HG03280 (cell line): Measurements from ENCODE around the gene PGAP1.
A peak's percentile ranks its signal among the peaks of the same experiment; 100 is the strongest.
"Not testable (repeated sequence)": the region's sequence is repeated elsewhere in the genome, so short reads cannot be mapped to it uniquely, and the experiment has no call there.

Experiments
- ATAC-seq: cut with Tn5 transposase; IDR thresholded peaks from one replicate; pipeline ENCODE4 v1.9.1; 2021; ENCODE audit warnings: mild to moderate bottlenecking, moderate library complexity; ENCODE audit not compliant: unreplicated experiment

Gene PGAP1

GRCh38 chr2:196951973-196952372, 25.5 kb upstream of the PGAP1 start:
- ATAC-seq = no peak

GRCh38 chr2:196949116-196949515, 22.6 kb upstream of the PGAP1 start:
- no peak for ATAC-seq

- peak; percentile 97 for ATAC-seq
Observed at GRCh38 chr2:196944570-196944969, 18.1 kb upstream of the PGAP1 start.

GRCh38 chr2:196941398-196942078, 15.0 kb upstream of the PGAP1 start:
- ATAC-seq = no peak

GRCh38 chr2:196939371-196939770, 12.9 kb upstream of the PGAP1 start:
- ATAC-seq = no peak

GRCh38 chr2:196935432-196935831, 8.9 kb upstream of the PGAP1 start:
- no peak for ATAC-seq

- no peak for ATAC-seq
Observed at GRCh38 chr2:196934672-196935071, 8.2 kb upstream of the PGAP1 start.

GRCh38 chr2:196931555-196931954, 5.0 kb upstream of the PGAP1 start:
- ATAC-seq = no peak

GRCh38 chr2:196927376-196928225, 1.1 kb upstream of the PGAP1 start:
- peak; percentile 4 for ATAC-seq

- ATAC-seq = peak; percentile 33
Observed at GRCh38 chr2:196925768-196926561, 542 bp downstream of the PGAP1 start.

GRCh38 chr2:196925051-196925767, 1.3 kb downstream of the PGAP1 start:
- ATAC-seq = no peak

GRCh38 chr2:196924051-196924450, 2.5 kb downstream of the PGAP1 start:
- ATAC-seq = no peak

- ATAC-seq = no peak
Observed at GRCh38 chr2:196918927-196919326, 7.6 kb downstream of the PGAP1 start.

GRCh38 chr2:196917802-196918201, 8.7 kb downstream of the PGAP1 start:
- ATAC-seq = no peak

GRCh38 chr2:196915507-196916189, 10.9 kb downstream of the PGAP1 start:
- peak; percentile 10 for ATAC-seq

GRCh38 chr2:196914867-196915460, 11.5 kb downstream of the PGAP1 start:
- ATAC-seq = peak; percentile 89

- no peak for ATAC-seq
Observed at GRCh38 chr2:196913691-196914090, 12.8 kb downstream of the PGAP1 start.

- not testable (repeated sequence) for ATAC-seq
Observed at GRCh38 chr2:196905365-196905764, 21.1 kb downstream of the PGAP1 start.

- ATAC-seq = no peak
Observed at GRCh38 chr2:196902828-196903227, 23.7 kb downstream of the PGAP1 start.

- no peak for ATAC-seq
Observed at GRCh38 chr2:196900843-196901242, 25.7 kb downstream of the PGAP1 start.
